HepG2 (cell line): ENCODE data around the gene NPFFR1. TPM values are rescaled to one million over a fixed set of nuclear protein-coding genes. Genes with fewer than 3 reads are reported as not detected.

Experiments used
- ATAC-seq: fragments of 200-7000 bp; cut with Tn5 transposase; 3 replicates; pipeline ENCODE4 v1.9.1; 2020; ENCODE audit warnings: mild to moderate bottlenecking, moderate library complexity
- BruUV-seq: library from RNA; stranded (reverse); fragments of 400-500 nt; replicated peaks from 2 replicates; lab custom pipeline; 2021; lab: Mats Ljungman, UMichigan
- CTCF ChIA-PET: fragments of 300-600 bp; formaldehyde crosslinking; extraction: SDS; loops from one replicate; lab custom pipeline; 2021; ENCODE audit warnings: low total read pairs, inconsistent platforms, low intra/inter-chr PET ratio; lab: Yijun Ruan, JAX
- POLR2A ChIA-PET: fragments of 350-600 bp; sonication (Branson Sonifier 250); formaldehyde crosslinking; loops from one replicate; lab custom pipeline; 2020; ENCODE audit warnings: antibody characterized with exemption, inconsistent platforms; lab: Yijun Ruan, JAX
- DNase-seq: peaks from one replicate; pipeline ENCODE4 v3.0.0-alpha.2; 2015; ENCODE audit warnings: low spot score
- FAIRE-seq: peaks from 3 replicates; lab custom pipeline; 2011; peaks lifted over from hg19 to GRCh38; lab: Jason Lieb, UNC
- H2AFZ ChIP-seq: one replicate; pipeline ENCODE4 v1.6.1; 2011; ENCODE audit warnings: low read length, inconsistent platforms
- H3K27ac ChIP-seq: fragments of 300-600 bp; 3 replicates; pipeline ENCODE4 v1.8.0; 2011; ENCODE audit warnings: mixed run types, mild to moderate bottlenecking, mixed read lengths, low read length, inconsistent platforms; ENCODE audit not compliant: insufficient read depth; ENCODE audit errors: extremely low read length
- H3K27me3 ChIP-seq, 2 experiments: fragments of 200-600 bp in 1 of 2; 2 replicates in 1 of 2; 3 replicates in 1 of 2; pipeline versions ENCODE4 v1.6.0 to v1.8.0; 2011; ENCODE audit warnings: low read length in 2 of 2, mild to moderate bottlenecking in 2 of 2, moderate library complexity in 2 of 2, inconsistent platforms in 1 of 2; ENCODE audit not compliant: insufficient read depth in 2 of 2, control insufficient read depth in 1 of 2
- H3K36me3 ChIP-seq, 2 experiments: fragments of 200-600 bp in 1 of 2; replicated peaks in 1 of 2; 2 replicates in 1 of 2; 3 replicates in 1 of 2; pipeline versions ENCODE4 v1.5.1 to v1.8.0; 2011; ENCODE audit warnings: low read length in 2 of 2, inconsistent platforms in 1 of 2; ENCODE audit not compliant: insufficient read depth in 2 of 2, control insufficient read depth in 1 of 2
- H3K4me1 ChIP-seq: 2 replicates; pipeline ENCODE4 v1.5.1; 2012; ENCODE audit warnings: low read length, inconsistent platforms; ENCODE audit not compliant: insufficient read depth
- H3K4me2 ChIP-seq: 2 replicates; pipeline ENCODE4 v1.6.0; 2011; ENCODE audit warnings: low read depth, low read length, inconsistent platforms
- H3K4me3 ChIP-seq, 3 experiments: fragments of 200-600 bp in 1 of 3; sonication (generic), shearing (Covaris generic) in 1 of 3; replicated peaks in 1 of 3; 2 replicates each; pipeline ENCODE4 v1.5.1; 2011 to 2016; ENCODE audit warnings: low read length in 3 of 3, inconsistent platforms in 2 of 3, low read depth in 2 of 3, mild to moderate bottlenecking in 2 of 3, control low read depth in 1 of 3, mixed read lengths in 1 of 3; ENCODE audit not compliant: insufficient read depth in 1 of 3
- H3K79me2 ChIP-seq: one replicate; pipeline ENCODE4 v1.6.1; 2011; ENCODE audit warnings: low read length, inconsistent platforms; ENCODE audit not compliant: insufficient read depth
- H3K9ac ChIP-seq: 2 replicates; pipeline ENCODE4 v1.6.0; 2011; ENCODE audit warnings: mild to moderate bottlenecking, low read depth, low read length, inconsistent platforms; ENCODE audit not compliant: insufficient read depth
- H3K9me3 ChIP-seq: 2 replicates; pipeline ENCODE4 v1.5.1; 2012; ENCODE audit warnings: mild to moderate bottlenecking, low read length
- H4K20me1 ChIP-seq: 2 replicates; pipeline ENCODE4 v1.6.0; 2011; ENCODE audit warnings: inconsistent platforms, mild to moderate bottlenecking, low read length, moderate library complexity; ENCODE audit not compliant: insufficient read depth
- GPBP1L1 ChIP-seq: sonication (generic); formaldehyde crosslinking; IDR thresholded peaks from 2 replicates; pipeline ENCODE4 v1.5.0; 2020; ENCODE audit warnings: mild to moderate bottlenecking, missing genetic modification reagents
- SATB2 ChIP-seq: sonication (generic); formaldehyde crosslinking; IDR thresholded peaks from 2 replicates; pipeline ENCODE4 v1.5.0; 2020; ENCODE audit warnings: missing genetic modification reagents
- TCF7 ChIP-seq: sonication (generic); IDR thresholded peaks from 2 replicates; pipeline ENCODE4 v1.6.1; 2016; ENCODE audit warnings: antibody characterized with exemption, low read depth
- U2AF2 ChIP-seq: fragments of 200-400 bp; formaldehyde crosslinking; IDR thresholded peaks from 2 replicates; pipeline ENCODE4 v1.6.1; 2017; ENCODE audit warnings: low read depth, mild to moderate bottlenecking, low read length
- ZMYM2 ChIP-seq: sonication (generic); formaldehyde crosslinking; IDR thresholded peaks from 2 replicates; pipeline ENCODE4 v1.8.0; 2022; ENCODE audit warnings: mild to moderate bottlenecking, missing genetic modification reagents
- ZNF230 ChIP-seq: sonication (generic); formaldehyde crosslinking; IDR thresholded peaks from 2 replicates; pipeline ENCODE4 v1.4.0; 2020; ENCODE audit warnings: mild to moderate bottlenecking, missing genetic modification reagents
- WGBS: methylation state at CpG from one replicate; pipeline ENCODE4 v1.1.6; 2017; ENCODE audit warnings: low lambda C conversion rate; 5-methylcytosine and 5-hydroxymethylcytosine counted together
- in situ Hi-C: cut with HindIII; loops from 2 replicates; pipeline ENCODE4 v1.10.0; 2017; ENCODE audit warnings: low pct_unique_long_range_greater_than_20kb; ENCODE audit not compliant: extremely low pct_ligation_motif_present
- intact Hi-C: fragments of 100-400 bp; cut with micrococcal nuclease; formaldehyde crosslinking; loops from one replicate; pipeline ENCODE4 v1.10.0; 2022; ENCODE audit not compliant: unreplicated experiment
- polyA plus RNA-seq, 8 experiments: library from polyadenylated mRNA; depleted of rRNA in 3 of 8; stranded (reverse) in 7 of 8; unstranded in 1 of 8; fragments of >200 nt; fragmentation: Illumina TruSeq in 4 of 8; extraction: Trizol in 4 of 8; gene quantifications; 2 replicates each; pipeline versions ENCODE4 v1.2.1 to v1.2.3, GENCODE V29; 2011 to 2016; ENCODE audit warnings: low read depth in 4 of 8, missing spikeins in 1 of 8, mixed read lengths in 1 of 8; ENCODE audit not compliant: insufficient read depth in 1 of 8
- total RNA-seq, 5 experiments: library from RNA; depleted of rRNA; stranded (reverse); fragments of >200 nt; fragmentation: Illumina TruSeq; extraction: Trizol; gene quantifications; 2 replicates each; pipeline ENCODE4 v1.2.3, GENCODE V29; 2016; ENCODE audit warnings: low read depth in 1 of 5
- TF ChIP-seq, protein P1 (sequence below): sonication (generic); formaldehyde crosslinking; IDR thresholded peaks from 2 replicates; pipeline ENCODE4 v1.5.1; 2020; ENCODE audit warnings: missing genetic modification reagents, mild to moderate bottlenecking, borderline replicate concordance

Gene NPFFR1
- total and polyA plus RNA-seq, 2 of the 13 experiments (the other 11 are each of a cell fraction or from before 2014, with no cell fraction given), result under 0.01 TPM; not detected in 1

DNA sequence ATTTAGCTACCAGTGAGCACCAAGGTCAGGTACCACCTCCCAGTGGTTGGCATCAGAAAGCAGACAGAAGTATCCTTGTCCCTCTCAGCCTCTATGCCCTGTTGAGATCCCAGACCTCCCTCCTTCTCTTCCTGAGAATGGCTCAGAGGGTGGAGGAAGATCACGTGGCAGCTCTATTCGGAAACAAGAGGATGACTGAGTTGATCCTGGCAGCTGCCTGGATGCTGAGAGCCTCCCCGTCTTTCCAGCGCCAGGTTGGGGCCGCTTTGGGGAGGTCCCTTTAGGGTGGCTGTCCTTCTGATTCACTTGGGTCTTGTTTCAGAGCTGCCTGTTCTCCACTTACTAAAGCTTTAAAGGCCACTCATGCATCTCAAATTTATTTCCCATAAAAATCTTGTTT, 36.9 kb upstream of the NPFFR1 start:
- FAIRE-seq (no peak), DNase-seq (no peak), ATAC-seq (no peak)
- H3K36me3 ChIP-seq, result peaks cover 10 to 24% of the 10 kb centered on the region in 2 experiments
- intact Hi-C loops, result no loop called here
- no peak for TF ChIP-seq ZMYM2 (CRISPR knock-in tag)
- no peak for TF ChIP-seq U2AF2
- TF ChIP-seq GPBP1L1 (CRISPR knock-in tag), result no peak
- TF ChIP-seq TCF7, result no peak
- no peak for TF ChIP-seq SATB2 (CRISPR knock-in tag)
- TF ChIP-seq ZNF230 (CRISPR knock-in tag), result no peak
- TF ChIP-seq, protein P1, sequence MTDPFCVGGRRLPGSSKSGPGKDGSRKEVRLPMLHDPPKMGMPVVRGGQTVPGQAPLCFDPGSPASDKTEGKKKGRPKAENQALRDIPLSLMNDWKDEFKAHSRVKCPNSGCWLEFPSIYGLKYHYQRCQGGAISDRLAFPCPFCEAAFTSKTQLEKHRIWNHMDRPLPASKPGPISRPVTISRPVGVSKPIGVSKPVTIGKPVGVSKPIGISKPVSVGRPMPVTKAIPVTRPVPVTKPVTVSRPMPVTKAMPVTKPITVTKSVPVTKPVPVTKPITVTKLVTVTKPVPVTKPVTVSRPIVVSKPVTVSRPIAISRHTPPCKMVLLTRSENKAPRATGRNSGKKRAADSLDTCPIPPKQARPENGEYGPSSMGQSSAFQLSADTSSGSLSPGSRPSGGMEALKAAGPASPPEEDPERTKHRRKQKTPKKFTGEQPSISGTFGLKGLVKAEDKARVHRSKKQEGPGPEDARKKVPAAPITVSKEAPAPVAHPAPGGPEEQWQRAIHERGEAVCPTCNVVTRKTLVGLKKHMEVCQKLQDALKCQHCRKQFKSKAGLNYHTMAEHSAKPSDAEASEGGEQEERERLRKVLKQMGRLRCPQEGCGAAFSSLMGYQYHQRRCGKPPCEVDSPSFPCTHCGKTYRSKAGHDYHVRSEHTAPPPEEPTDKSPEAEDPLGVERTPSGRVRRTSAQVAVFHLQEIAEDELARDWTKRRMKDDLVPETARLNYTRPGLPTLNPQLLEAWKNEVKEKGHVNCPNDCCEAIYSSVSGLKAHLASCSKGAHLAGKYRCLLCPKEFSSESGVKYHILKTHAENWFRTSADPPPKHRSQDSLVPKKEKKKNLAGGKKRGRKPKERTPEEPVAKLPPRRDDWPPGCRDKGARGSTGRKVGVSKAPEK, result no peak
- no peaks in the 10 kb centered on the region for H3K9me3 ChIP-seq
- no peaks in the 10 kb centered on the region; a peak in 1 of 5 replicates for H3K27me3 ChIP-seq
- ChIA-PET POLR2A (no interaction called here), CTCF (no interaction called here)
- H3K4me1 ChIP-seq, result peaks cover 78% of the 10 kb centered on the region
- H3K27ac ChIP-seq, result no peak overlapping the region
- in situ Hi-C loops, result no loop called here
- H3K4me2 ChIP-seq, result no peak overlapping the region
- no peak overlapping the region for H2AFZ ChIP-seq
- no TSS peak for BruUV-seq
- 100% methylated on average over 5 of the region's 5 CpGs for WGBS
- no peak overlapping the region for H3K9ac ChIP-seq
- peaks cover 33% of the 10 kb centered on the region for H3K79me2 ChIP-seq
- no peak overlapping the region for H3K4me3 ChIP-seq
- no peaks in the 10 kb centered on the region for H4K20me1 ChIP-seq
